Neuron (in vitro differentiated cells): Measurements from ENCODE around the gene ZBTB49.

Source experiments
- H2AFZ ChIP-seq: one replicate; pipeline ENCODE4 v1.6.1; 2013; ENCODE audit warnings: low read depth, mild to moderate bottlenecking, inconsistent platforms, low read length, moderate library complexity
- H3K27me3 ChIP-seq: one replicate; pipeline ENCODE4 v1.6.1; 2013; ENCODE audit warnings: low read length; ENCODE audit not compliant: insufficient read depth
- H3K36me3 ChIP-seq: one replicate; pipeline ENCODE4 v1.6.1; 2013; ENCODE audit warnings: low read length; ENCODE audit not compliant: insufficient read depth
- H3K4me1 ChIP-seq: one replicate; pipeline ENCODE4 v1.6.1; 2013; ENCODE audit warnings: low read length; ENCODE audit not compliant: insufficient read depth
- H3K4me3 ChIP-seq: 2 replicates; pipeline ENCODE4 v1.5.1; 2013; ENCODE audit warnings: mild to moderate bottlenecking, low read length, moderate library complexity
- H3K9me3 ChIP-seq: one replicate; pipeline ENCODE4 v1.6.1; 2013; ENCODE audit warnings: low read length

The ZBTB49 gene

GRCh38 chr4:4260185-4260751, 29.8 kb upstream of the ZBTB49 start:
- Histone ChIP-seq H3K4me1 (peaks cover 7% of the 10 kb centered on the region), H3K4me3 (no peak overlapping the region), H2AFZ (no peak overlapping the region), H3K27me3 (no peaks in the 10 kb centered on the region), H3K36me3 (no peaks in the 10 kb centered on the region), H3K9me3 (no peaks in the 10 kb centered on the region)

GRCh38 chr4:4267981-4268380, 22.1 kb upstream of the ZBTB49 start:
- Histone ChIP-seq H3K4me3 (no peak overlapping the region), H3K4me1 (no peaks in the 10 kb centered on the region), H2AFZ (no peak overlapping the region), H3K36me3 (peaks cover 45% of the 10 kb centered on the region), H3K9me3 (no peaks in the 10 kb centered on the region), H3K27me3 (no peaks in the 10 kb centered on the region)

GRCh38 chr4:4268776-4269175, 21.3 kb upstream of the ZBTB49 start:
- Histone ChIP-seq H3K27me3 (no peaks in the 10 kb centered on the region), H2AFZ (no peak overlapping the region), H3K4me3 (no peak overlapping the region), H3K4me1 (no peaks in the 10 kb centered on the region), H3K9me3 (no peaks in the 10 kb centered on the region), H3K36me3 (peaks cover 50% of the 10 kb centered on the region)

GRCh38 chr4:4269331-4269731, 20.7 kb upstream of the ZBTB49 start:
- H3K27me3 ChIP-seq = no peaks in the 10 kb centered on the region
- no peaks in the 10 kb centered on the region for H3K9me3 ChIP-seq
- no peaks in the 10 kb centered on the region for H3K4me1 ChIP-seq
- peaks cover 54% of the 10 kb centered on the region for H3K36me3 ChIP-seq
- no peak overlapping the region for H2AFZ ChIP-seq
- no peak overlapping the region for H3K4me3 ChIP-seq

- no peaks in the 10 kb centered on the region for H3K9me3 ChIP-seq
- no peak overlapping the region for H2AFZ ChIP-seq
- no peaks in the 10 kb centered on the region for H3K27me3 ChIP-seq
- H3K36me3 ChIP-seq = peaks cover 60% of the 10 kb centered on the region
- no peak overlapping the region for H3K4me3 ChIP-seq
- no peaks in the 10 kb centered on the region for H3K4me1 ChIP-seq
These were observed 20.2 kb upstream of the ZBTB49 start for GRCh38 chr4:4269856-4270255.

- peaks cover 65% of the 10 kb centered on the region for H3K36me3 ChIP-seq
- H2AFZ ChIP-seq = no peak overlapping the region
- H3K9me3 ChIP-seq = no peaks in the 10 kb centered on the region
- no peaks in the 10 kb centered on the region for H3K4me1 ChIP-seq
- no peaks in the 10 kb centered on the region for H3K27me3 ChIP-seq
- H3K4me3 ChIP-seq = no peak overlapping the region
These were observed 19.5 kb upstream of the ZBTB49 start for GRCh38 chr4:4270529-4270928.

- Histone ChIP-seq H2AFZ (no peak overlapping the region), H3K36me3 (peaks cover 62% of the 10 kb centered on the region), H3K27me3 (no peaks in the 10 kb centered on the region), H3K4me1 (no peaks in the 10 kb centered on the region), H3K9me3 (no peaks in the 10 kb centered on the region), H3K4me3 (no peak overlapping the region)
These were observed 18.1 kb upstream of the ZBTB49 start for GRCh38 chr4:4271912-4272311.

- Histone ChIP-seq H3K4me3 (no peak overlapping the region), H3K36me3 (peaks cover 66% of the 10 kb centered on the region), H3K9me3 (no peaks in the 10 kb centered on the region), H2AFZ (no peak overlapping the region), H3K27me3 (no peaks in the 10 kb centered on the region), H3K4me1 (no peaks in the 10 kb centered on the region)
These were observed 15.8 kb upstream of the ZBTB49 start for GRCh38 chr4:4274226-4274625.

GRCh38 chr4:4277531-4277930, 12.5 kb upstream of the ZBTB49 start:
- H3K4me3 ChIP-seq = no peak overlapping the region
- no peak overlapping the region for H2AFZ ChIP-seq
- H3K27me3 ChIP-seq = no peaks in the 10 kb centered on the region
- H3K4me1 ChIP-seq = no peaks in the 10 kb centered on the region
- peaks cover 69% of the 10 kb centered on the region for H3K36me3 ChIP-seq
- no peaks in the 10 kb centered on the region for H3K9me3 ChIP-seq

GRCh38 chr4:4281787-4282186, 8.3 kb upstream of the ZBTB49 start:
- Histone ChIP-seq H3K4me3 (no peak overlapping the region), H3K27me3 (no peaks in the 10 kb centered on the region), H3K9me3 (no peaks in the 10 kb centered on the region), H3K4me1 (no peaks in the 10 kb centered on the region), H2AFZ (no peak overlapping the region), H3K36me3 (peaks cover 72% of the 10 kb centered on the region)

GRCh38 chr4:4284827-4285618, 5.0 kb upstream of the ZBTB49 start:
- Histone ChIP-seq H3K4me1 (peaks cover 10% of the 10 kb centered on the region), H3K4me3 (no peak overlapping the region), H3K27me3 (no peaks in the 10 kb centered on the region), H3K9me3 (no peaks in the 10 kb centered on the region), H3K36me3 (peaks cover 46% of the 10 kb centered on the region), H2AFZ (no peak overlapping the region)

GRCh38 chr4:4288098-4288497, 2.0 kb upstream of the ZBTB49 start:
- H3K4me3 ChIP-seq = no peak overlapping the region
- no peaks in the 10 kb centered on the region for H3K27me3 ChIP-seq

GRCh38 chr4:4289055-4289454, 996 bp upstream of the ZBTB49 start:
- peaks cover 20% of the 10 kb centered on the region for H3K4me1 ChIP-seq
- H3K27me3 ChIP-seq = no peaks in the 10 kb centered on the region
- no peaks in the 10 kb centered on the region for H3K9me3 ChIP-seq
- no peak overlapping the region for H2AFZ ChIP-seq
- peak overlapping the region; percentile 86 for H3K4me3 ChIP-seq
- peaks cover 15% of the 10 kb centered on the region for H3K36me3 ChIP-seq

More at GRCh38 chr4:4288098-4288497, 2.0 kb upstream of the ZBTB49 start:
- Histone ChIP-seq H3K36me3 (peaks cover 22% of the 10 kb centered on the region), H2AFZ (no peak overlapping the region), H3K4me1 (peaks cover 20% of the 10 kb centered on the region), H3K9me3 (no peaks in the 10 kb centered on the region)

GRCh38 chr4:4289597-4289940, 482 bp upstream of the ZBTB49 start:
- no peaks in the 10 kb centered on the region for H3K27me3 ChIP-seq
- H3K9me3 ChIP-seq = no peaks in the 10 kb centered on the region
- peaks cover 20% of the 10 kb centered on the region for H3K4me1 ChIP-seq
- peaks cover 15% of the 10 kb centered on the region for H3K36me3 ChIP-seq
- peak overlapping the region; percentile 78 for H2AFZ ChIP-seq
- H3K4me3 ChIP-seq = peak overlapping the region; percentile 86
